HCT116 (cell line): ENCODE data around the gene MMAA. TPM values are rescaled to one million over a fixed set of nuclear protein-coding genes. Genes with fewer than 3 reads are reported as not detected.

Experiments used
- ATAC-seq: fragments of 200-7000 bp; cut with Tn5 transposase; 2 replicates; pipeline ENCODE4 v1.9.1; 2020; ENCODE audit warnings: mild to moderate bottlenecking, moderate library complexity
- BruUV-seq: library from RNA; stranded (reverse); fragments of 400-500 nt; replicated peaks from 2 replicates; lab custom pipeline; 2021; lab: Mats Ljungman, UMichigan
- CTCF ChIA-PET: fragments of 300-600 bp; sonication (Branson Sonifier 250); formaldehyde crosslinking; loops from one replicate; lab custom pipeline; 2021; ENCODE audit warnings: antibody characterized with exemption; lab: Charles Lee
- POLR2A ChIA-PET: fragments of 300-600, 350-600 bp; sonication (Branson Sonifier 250); formaldehyde crosslinking; loops from one replicate; lab custom pipeline; 2021; ENCODE audit warnings: antibody characterized with exemption; lab: Charles Lee
- RAD21 ChIA-PET, 2 experiments: fragments of 300-600 bp; sonication (Branson Sonifier 250); formaldehyde crosslinking; loops; one replicate each; lab custom pipeline; 2023; ENCODE audit warnings: low total read pairs in 2 of 2; ENCODE audit not compliant: uncharacterized antibody in 2 of 2, unreplicated experiment in 2 of 2, low non-redundant PET in 1 of 2; lab: Charles Lee
- DNase-seq: peaks from one replicate; pipeline ENCODE4 v3.0.0-alpha.2; 2010; ENCODE audit warnings: low read depth, low spot score
- H2AFZ ChIP-seq: fragments of 200-600 bp; shearing (Covaris generic), sonication (generic); 2 replicates; pipeline ENCODE4 v1.6.1; 2017; ENCODE audit warnings: low read depth, mixed run types, mixed read lengths, antibody characterized with exemption, low read length; ENCODE audit not compliant: poor library complexity, severe bottlenecking
- H3K27ac ChIP-seq: 2 replicates; pipeline ENCODE4 v1.5.1; 2012; ENCODE audit warnings: low read depth, low read length
- H3K27me3 ChIP-seq: fragments of 200-600 bp; sonication (generic); 2 replicates; pipeline ENCODE4 v1.6.1; 2016; ENCODE audit warnings: mixed run types, low read length, mixed read lengths; ENCODE audit not compliant: insufficient read depth
- H3K36me3 ChIP-seq, 2 experiments: fragments of 200-500 bp in 1 of 2; fragments of 200-600 bp in 1 of 2; sonication (Bioruptor generic) in 1 of 2; sonication (generic) in 1 of 2; 2 replicates each; pipeline versions ENCODE4 v1.5.1 to v1.6.1; 2014 to 2016; ENCODE audit warnings: low read length in 2 of 2, inconsistent platforms in 1 of 2, mixed read lengths in 1 of 2, mixed run types in 1 of 2; ENCODE audit not compliant: insufficient read depth in 2 of 2, control insufficient read depth in 1 of 2
- H3K4me1 ChIP-seq, 2 experiments: fragments of 200-600 bp in 1 of 2; sonication (generic) in 1 of 2; 2 replicates each; pipeline versions ENCODE4 v1.5.1 to v1.6.1; 2012 to 2017; ENCODE audit warnings: low read length in 2 of 2, inconsistent platforms in 1 of 2, mild to moderate bottlenecking in 1 of 2, mixed read lengths in 1 of 2, mixed run types in 1 of 2, moderate library complexity in 1 of 2; ENCODE audit not compliant: insufficient read depth in 2 of 2, control insufficient read depth in 1 of 2
- H3K4me2 ChIP-seq: fragments of 200-600 bp; sonication (generic); 2 replicates; pipeline ENCODE4 v1.6.1; 2017; ENCODE audit warnings: mixed run types, low read length, mixed read lengths
- H3K4me3 ChIP-seq, 2 experiments: fragments of 200-600 bp in 1 of 2; sonication (generic) in 1 of 2; replicated peaks in 1 of 2; 2 replicates each; pipeline ENCODE4 v1.5.1; 2011 to 2016; ENCODE audit warnings: low read length in 2 of 2, control low read depth in 1 of 2, low read depth in 1 of 2, mild to moderate bottlenecking in 1 of 2, mixed read lengths in 1 of 2, mixed run types in 1 of 2
- H3K79me2 ChIP-seq: fragments of 200-600 bp; sonication (generic); 2 replicates; pipeline ENCODE4 v1.6.1; 2017; ENCODE audit warnings: mild to moderate bottlenecking, mixed run types, low read length, moderate library complexity, mixed read lengths; ENCODE audit not compliant: insufficient read depth
- H3K9ac ChIP-seq: fragments of 200-600 bp; sonication (generic); 2 replicates; pipeline ENCODE4 v1.6.1; 2016; ENCODE audit warnings: low read length, mixed read lengths
- H3K9me2 ChIP-seq: fragments of 200-600 bp; sonication (generic), shearing (Covaris generic); 2 replicates; pipeline ENCODE4 v1.6.1; 2017; ENCODE audit warnings: mixed run types, mild to moderate bottlenecking, moderate library complexity; ENCODE audit not compliant: insufficient read depth
- H3K9me3 ChIP-seq, 2 experiments: fragments of 200-500 bp in 1 of 2; fragments of 200-600 bp in 1 of 2; sonication (Bioruptor generic) in 1 of 2; sonication (generic) in 1 of 2; 2 replicates each; pipeline ENCODE4 v1.6.1; 2014 to 2017; ENCODE audit warnings: low read length in 2 of 2, mixed read lengths in 2 of 2, inconsistent platforms in 1 of 2, low read depth in 1 of 2, mild to moderate bottlenecking in 1 of 2, mixed run types in 1 of 2, moderate library complexity in 1 of 2; ENCODE audit not compliant: control insufficient read depth in 1 of 2, insufficient read depth in 1 of 2
- H4K20me1 ChIP-seq: fragments of 200-600 bp; sonication (generic), shearing (Covaris generic); 2 replicates; pipeline ENCODE4 v1.6.1; 2017; ENCODE audit warnings: mixed run types, mild to moderate bottlenecking, moderate library complexity; ENCODE audit not compliant: insufficient read depth
- ATF3 ChIP-seq: IDR thresholded peaks from 2 replicates; pipeline ENCODE4 v1.6.1; 2012
- CBX3 ChIP-seq: IDR thresholded peaks from 2 replicates; pipeline ENCODE4 v1.6.1; 2012; ENCODE audit warnings: low read depth
- CEBPB ChIP-seq: IDR thresholded peaks from 2 replicates; pipeline ENCODE4 v1.6.1; 2012; ENCODE audit warnings: low read depth
- CTCF ChIP-seq, 3 experiments: fragments of 200-600 bp in 1 of 3; sonication (generic) in 1 of 3; IDR thresholded peaks in 2 of 3; conservative IDR thresholded peaks in 1 of 3; 2 replicates each; pipeline ENCODE4 v1.5.1; 2012 to 2017; ENCODE audit warnings: low read depth in 2 of 3, low read length in 2 of 3, antibody characterized with exemption in 1 of 3, borderline replicate concordance in 1 of 3, control low read depth in 1 of 3, mild to moderate bottlenecking in 1 of 3, mixed read lengths in 1 of 3, mixed run types in 1 of 3, moderate library complexity in 1 of 3; ENCODE audit not compliant: insufficient read depth in 1 of 3
- EGR1 ChIP-seq: IDR thresholded peaks from 2 replicates; pipeline ENCODE4 v1.6.1; 2012; ENCODE audit warnings: low read depth
- ELF1 ChIP-seq: IDR thresholded peaks from 2 replicates; pipeline ENCODE4 v1.6.1; 2012; ENCODE audit warnings: low read depth, borderline replicate concordance
- EZH2 ChIP-seq: fragments of 200-600 bp; sonication (generic); IDR thresholded peaks from 2 replicates; pipeline ENCODE4 v1.6.1; 2017; ENCODE audit warnings: antibody characterized with exemption, mixed run types
- MAX ChIP-seq: IDR thresholded peaks from 2 replicates; pipeline ENCODE4 v1.6.1; 2012
- POLR2A ChIP-seq: IDR thresholded peaks from 2 replicates; pipeline ENCODE4 v1.7.0; 2011; ENCODE audit warnings: borderline replicate concordance; ENCODE audit not compliant: insufficient read depth, insufficient read length; ENCODE audit errors: extremely low read depth
- SIN3A ChIP-seq: IDR thresholded peaks from 2 replicates; pipeline ENCODE4 v1.6.1; 2012; ENCODE audit warnings: low read depth
- SP1 ChIP-seq: IDR thresholded peaks from 2 replicates; pipeline ENCODE4 v1.6.1; 2012; ENCODE audit warnings: low read depth
- SRF ChIP-seq: IDR thresholded peaks from 2 replicates; pipeline ENCODE4 v1.6.1; 2012; ENCODE audit warnings: low read depth
- TCF7L2 ChIP-seq: IDR thresholded peaks from 2 replicates; pipeline ENCODE4 v1.7.0; 2011; ENCODE audit warnings: borderline replicate concordance, inconsistent platforms; ENCODE audit not compliant: insufficient read depth, insufficient read length; ENCODE audit errors: extremely low read depth
- ZBTB33 ChIP-seq: IDR thresholded peaks from 2 replicates; pipeline ENCODE4 v1.6.1; 2011; ENCODE audit warnings: mild to moderate bottlenecking, low read length, moderate library complexity; ENCODE audit not compliant: insufficient replicate concordance; ENCODE audit errors: extremely low read depth
- intact Hi-C: fragments of 100-400 bp; cut with micrococcal nuclease; formaldehyde crosslinking; loops from 2 replicates; pipeline ENCODE4 v1.10.0; 2022
- total RNA-seq: library from RNA; stranded (reverse); gene quantifications from one replicate; pipeline ENCODE4 v1.2.1, GENCODE V29; 2021; ENCODE audit not compliant: unreplicated experiment

Gene MMAA
- total RNA-seq, 1 experiment from 2014 or later = 3.6 TPM

GRCh38 chr4:145618210-145618931 is 814 bp upstream of the MMAA start:
- Histone ChIP-seq H3K79me2 (peaks cover 15% of the 10 kb centered on the region), H3K36me3 (no peaks in the 10 kb centered on the region), H3K27ac (peak overlapping the region; percentile 75), H3K4me2 (peak overlapping the region; percentile 84), H3K9me3 (no peaks in the 10 kb centered on the region), H3K4me1 (peaks cover 4 to 18% of the 10 kb centered on the region in 2 experiments), H4K20me1 (no peaks in the 10 kb centered on the region), H3K9me2 (no peaks in the 10 kb centered on the region), H3K27me3 (no peaks in the 10 kb centered on the region), H3K4me3 (peak overlapping the region; percentile 82 to 85), H2AFZ (no peak overlapping the region), H3K9ac (peak overlapping the region; percentile 87)
- BruUV-seq = TSS peak; percentile 86
- DNase-seq (no peak), ATAC-seq (no peak)
- ChIA-PET CTCF (interaction anchor here (1.8 to 2.4 kb wide), 4 partner anchors 384 to 477 kb away, joined by 3 to 54 read pairs (median 18); no protein-coding TSS in a partner anchor), POLR2A (no interaction called here), RAD21 (no interaction called here)
- intact Hi-C loops = loop anchor here (2.0 to 5.0 kb wide), 4 partner anchors 189 to 1446 kb away; partner anchors contain the start of genes ABCE1, ANAPC10 and ZNF827
- TF ChIP-seq SP1 (no peak), EZH2 (no peak), SRF (no peak), CEBPB (no peak), TCF7L2 (no peak), EGR1 (0 out of 2 replicates have a peak, but pooled peaks have one; percentile 23)

- ChIA-PET CTCF (interaction anchor here (1.8 kb wide), 1 partner anchor 403 kb away, joined by 8 read pairs; no protein-coding TSS in a partner anchor), RAD21 (no interaction called here), POLR2A (interaction anchor here (0.6 kb wide), 1 partner anchor 1179 kb away, joined by 3 read pairs; no protein-coding TSS in a partner anchor)
- Histone ChIP-seq H3K9me3 (no peaks in the 10 kb centered on the region), H4K20me1 (no peaks in the 10 kb centered on the region), H3K4me3 (peak overlapping the region; percentile 82 to 85), H3K79me2 (peaks cover 15% of the 10 kb centered on the region), H2AFZ (peak overlapping the region; percentile 75), H3K36me3 (no peaks in the 10 kb centered on the region), H3K4me2 (peak overlapping the region; percentile 84), H3K9me2 (no peaks in the 10 kb centered on the region), H3K27ac (peak overlapping the region; percentile 75), H3K4me1 (peaks cover 4 to 24% of the 10 kb centered on the region in 2 experiments), H3K27me3 (no peaks in the 10 kb centered on the region), H3K9ac (peak overlapping the region; percentile 87)
- DNase-seq (peak; percentile 28), ATAC-seq (peak; percentile 52)
- intact Hi-C loops = loop anchor here (2.0 to 5.0 kb wide), 4 partner anchors 188 to 1447 kb away; partner anchors contain the start of genes ABCE1, ANAPC10 and ZNF827
- TSS peak; percentile 88 for BruUV-seq
- TF ChIP-seq ATF3 = no peak
- no peak for TF ChIP-seq EZH2
- no peak for TF ChIP-seq CEBPB
- no peak for TF ChIP-seq SIN3A
- TF ChIP-seq EGR1 = no peak
- no peak for TF ChIP-seq SRF
- no peak for TF ChIP-seq ZBTB33
- TF ChIP-seq CBX3 = no peak
- TF ChIP-seq ELF1 = no peak
- no peak for TF ChIP-seq SP1
- TF ChIP-seq POLR2A = no peak
- no peak for TF ChIP-seq MAX
- TF ChIP-seq CTCF (IDR thresholded peaks at IDR 0.05 in 2 of 3, conservative IDR thresholded peaks at IDR 0.05 in 1 of 3; ENCODE audit: borderline replicate concordance in 1 of 3, insufficient read depth in 1 of 3, low read depth in 2 of 3, low read length in 2 of 3) = no peak; a peak in 1 of 6 replicates
These were observed 433 bp downstream of the MMAA start for GRCh38 chr4:145619639-145619996.
